Hindlimb muscle (tissue), 1 donor: ENCODE data around the gene PDE4C. TPM values are rescaled to one million over a fixed set of nuclear protein-coding genes. Genes with fewer than 3 reads are reported as not detected.
A peak's percentile ranks its signal among the peaks of the same experiment; 100 is the strongest.

Experiments used
- DNase-seq: peaks from one replicate; pipeline ENCODE4 v3.0.0-alpha.2; 2013
- polyA plus RNA-seq: library from polyadenylated mRNA; unstranded; fragments of 120-200 nt; gene quantifications from one replicate; pipeline ENCODE4 v1.2.1, GENCODE V29; 2013; ENCODE audit not compliant: insufficient read length

PDE4C gene
- polyA plus RNA-seq, 1 donor, result 7.1 TPM

- no peak for DNase-seq
Observed at GRCh38 chr19:18254546-18255503, 28.6 kb upstream of the PDE4C start.

- no peak for DNase-seq
Observed at GRCh38 chr19:18253716-18254115, 27.5 kb upstream of the PDE4C start.

GRCh38 chr19:18253130-18253529 is 26.9 kb upstream of the PDE4C start:
- no peak for DNase-seq

GRCh38 chr19:18252370-18252717 is 26.1 kb upstream of the PDE4C start:
- DNase-seq, result no peak

GRCh38 chr19:18251587-18252369 is 25.5 kb upstream of the PDE4C start:
- peak; percentile 61 for DNase-seq

GRCh38 chr19:18249834-18250233 is 23.6 kb upstream of the PDE4C start:
- DNase-seq, result no peak

- no peak for DNase-seq
Observed at GRCh38 chr19:18245297-18245696, 19.1 kb upstream of the PDE4C start.

- DNase-seq, result no peak
Observed at GRCh38 chr19:18239303-18239702, 13.1 kb upstream of the PDE4C start.

GRCh38 chr19:18234194-18234593 is 8.0 kb upstream of the PDE4C start:
- no peak for DNase-seq

GRCh38 chr19:18233224-18233825 is 7.1 kb upstream of the PDE4C start:
- peak; percentile 45 for DNase-seq

GRCh38 chr19:18232540-18233223 is 6.4 kb upstream of the PDE4C start:
- DNase-seq, result no peak

- DNase-seq, result no peak
Observed at GRCh38 chr19:18231775-18232174, 5.5 kb upstream of the PDE4C start.

- no peak for DNase-seq
Observed at GRCh38 chr19:18230941-18231734, 4.9 kb upstream of the PDE4C start.

- DNase-seq, result no peak
Observed at GRCh38 chr19:18229915-18230314, 3.7 kb upstream of the PDE4C start.

GRCh38 chr19:18229474-18229873 is 3.2 kb upstream of the PDE4C start:
- no peak for DNase-seq

GRCh38 chr19:18227781-18228271 is 1.6 kb upstream of the PDE4C start:
- DNase-seq, result no peak

- no peak for DNase-seq
Observed at GRCh38 chr19:18226956-18227780, 930 bp upstream of the PDE4C start.

- no peak for DNase-seq
Observed at GRCh38 chr19:18225355-18225701, 910 bp downstream of the PDE4C start.

GRCh38 chr19:18224525-18225354 is 1.5 kb downstream of the PDE4C start:
- DNase-seq, result peak; percentile 96
